ENCODE data around the gene XBP1. TPM values are rescaled to one million over a fixed set of nuclear protein-coding genes. Genes with fewer than 3 reads are reported as not detected.

XBP1 gene
- total and polyA plus RNA-seq, 2 of the 13 experiments (the other 11 are each of a cell fraction or from before 2014, with no cell fraction given) = 416 to 427 TPM

- peaks cover 94% of the 10 kb centered on the region for H3K4me1 ChIP-seq (ENCODE audit: insufficient read depth, low read length)
- FAIRE-seq (peak; percentile 93), ATAC-seq (peak; percentile 45)
- TF ChIP-seq ZNF597 (CRISPR knock-in tag; IDR thresholded peaks at IDR 0.05) (no peak), HBP1 (CRISPR knock-in tag; IDR thresholded peaks at IDR 0.05; ENCODE audit: low read depth) (no peak), ZNF792 (CRISPR knock-in tag; IDR thresholded peaks at IDR 0.05) (no peak), MAF1 (CRISPR knock-in tag; IDR thresholded peaks at IDR 0.05; ENCODE audit: borderline replicate concordance) (no peak), SMYD3 (CRISPR knock-in tag; IDR thresholded peaks at IDR 0.05) (no peak), ZNF780A (CRISPR knock-in tag; IDR thresholded peaks at IDR 0.05) (no peak), ZNF230 (CRISPR knock-in tag; IDR thresholded peaks at IDR 0.05) (no peak), CBFB (CRISPR knock-in tag; IDR thresholded peaks at IDR 0.05) (no peak), NRL (CRISPR knock-in tag; IDR thresholded peaks at IDR 0.05; ENCODE audit: borderline replicate concordance) (no peak), DMAP1 (CRISPR knock-in tag; IDR thresholded peaks at IDR 0.05) (peak; percentile 21; the same call in 1 of the 2 replicates), ZNF484 (CRISPR knock-in tag; IDR thresholded peaks at IDR 0.05; ENCODE audit: borderline replicate concordance, low read depth) (no peak), TBX3 (IDR thresholded peaks at IDR 0.05; ENCODE audit: borderline replicate concordance) (no peak), GABPA (IDR thresholded peaks at IDR 0.05; ENCODE audit: low read depth, low read length) (no peak), GABPA (CRISPR knock-in tag; IDR thresholded peaks at IDR 0.05; ENCODE audit: low read depth) (no peak), HNF4A (CRISPR knock-in tag; IDR thresholded peaks at IDR 0.05) (peak; percentile 88), STAT5B (CRISPR knock-in tag; IDR thresholded peaks at IDR 0.05) (no peak), HDAC2 (CRISPR knock-in tag; IDR thresholded peaks at IDR 0.05) (peak; percentile 62), CHCHD3 (CRISPR knock-in tag; IDR thresholded peaks at IDR 0.05) (no peak), HNRNPUL1 (IDR thresholded peaks at IDR 0.05; ENCODE audit: low read depth, low read length) (no peak)
- TF ChIP-seq, protein P1, sequence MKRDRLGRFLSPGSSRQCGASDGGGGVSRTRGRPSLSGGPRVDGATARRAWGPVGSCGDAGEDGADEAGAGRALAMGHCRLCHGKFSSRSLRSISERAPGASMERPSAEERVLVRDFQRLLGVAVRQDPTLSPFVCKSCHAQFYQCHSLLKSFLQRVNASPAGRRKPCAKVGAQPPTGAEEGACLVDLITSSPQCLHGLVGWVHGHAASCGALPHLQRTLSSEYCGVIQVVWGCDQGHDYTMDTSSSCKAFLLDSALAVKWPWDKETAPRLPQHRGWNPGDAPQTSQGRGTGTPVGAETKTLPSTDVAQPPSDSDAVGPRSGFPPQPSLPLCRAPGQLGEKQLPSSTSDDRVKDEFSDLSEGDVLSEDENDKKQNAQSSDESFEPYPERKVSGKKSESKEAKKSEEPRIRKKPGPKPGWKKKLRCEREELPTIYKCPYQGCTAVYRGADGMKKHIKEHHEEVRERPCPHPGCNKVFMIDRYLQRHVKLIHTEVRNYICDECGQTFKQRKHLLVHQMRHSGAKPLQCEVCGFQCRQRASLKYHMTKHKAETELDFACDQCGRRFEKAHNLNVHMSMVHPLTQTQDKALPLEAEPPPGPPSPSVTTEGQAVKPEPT (CRISPR knock-in tag; IDR thresholded peaks at IDR 0.05; ENCODE audit: low read depth) = no peak
- TF ChIP-seq, protein P2, sequence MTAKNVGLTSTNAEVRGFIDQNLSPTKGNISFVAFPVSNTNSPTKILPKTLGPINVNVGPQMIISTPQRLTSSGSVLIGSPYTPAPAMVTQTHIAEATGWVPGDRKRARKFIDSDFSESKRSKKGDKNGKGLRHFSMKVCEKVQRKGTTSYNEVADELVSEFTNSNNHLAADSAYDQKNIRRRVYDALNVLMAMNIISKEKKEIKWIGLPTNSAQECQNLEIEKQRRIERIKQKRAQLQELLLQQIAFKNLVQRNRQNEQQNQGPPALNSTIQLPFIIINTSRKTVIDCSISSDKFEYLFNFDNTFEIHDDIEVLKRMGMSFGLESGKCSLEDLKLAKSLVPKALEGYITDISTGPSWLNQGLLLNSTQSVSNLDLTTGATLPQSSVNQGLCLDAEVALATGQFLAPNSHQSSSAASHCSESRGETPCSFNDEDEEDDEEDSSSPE (CRISPR knock-in tag; IDR thresholded peaks at IDR 0.05) = peak; percentile 19; the same call in 1 of the 2 replicates
Measured at GRCh38 chr22:28810821-28811491, 10.6 kb upstream of the XBP1 start.

More at GRCh38 chr22:28810821-28811491, 10.6 kb upstream of the XBP1 start:
- no peaks in the 10 kb centered on the region for H3K9me3 ChIP-seq (ENCODE audit: low read length)
- BruUV-seq (replicated peaks) = no TSS peak
- CTCF ChIA-PET (ENCODE audit: low intra/inter-chr PET ratio, low total read pairs) = no interaction called here
- in situ Hi-C loops (cut with HindIII; ENCODE audit: extremely low pct_ligation_motif_present, low pct_unique_long_range_greater_than_20kb) = no loop called here
- peak overlapping the region; percentile 98 for H3K27ac ChIP-seq (ENCODE audit: extremely low read length, insufficient read depth, low read length)
- 3% methylated on average over 13 of the region's 13 CpGs for WGBS (ENCODE audit: low lambda C conversion rate)
- peaks cover 5% of the 10 kb centered on the region for H3K79me2 ChIP-seq (ENCODE audit: insufficient read depth, low read length)
- DNase-seq (ENCODE audit: low spot score) = peak; percentile 96
- peak overlapping the region; percentile 38 to 51 (median 41); a peak in 4 of 6 replicates for H3K4me3 ChIP-seq (replicated peaks in 1 of 3; ENCODE audit: insufficient read depth in 1 of 3, low read depth in 2 of 3, low read length in 3 of 3)
- intact Hi-C loops (cut with micrococcal nuclease; ENCODE audit: unreplicated experiment) = loop anchor here (1.0 kb wide), 1 partner anchor 9 kb away; no protein-coding TSS in a partner anchor
- no peaks in the 10 kb centered on the region for H3K27me3 ChIP-seq (ENCODE audit: control insufficient read depth in 1 of 2, insufficient read depth in 2 of 2, low read length in 2 of 2)
- H2AFZ ChIP-seq (ENCODE audit: low read length) = no peak overlapping the region
- no peaks in the 10 kb centered on the region for H4K20me1 ChIP-seq (ENCODE audit: insufficient read depth, low read length)
- peak overlapping the region; percentile 77 for H3K9ac ChIP-seq (ENCODE audit: insufficient read depth, low read depth, low read length)
- no peaks in the 10 kb centered on the region for H3K36me3 ChIP-seq (replicated peaks in 1 of 2; ENCODE audit: control insufficient read depth in 1 of 2, insufficient read depth in 2 of 2, low read length in 2 of 2)
- POLR2A ChIA-PET = interaction anchor here (0.7 to 18.2 kb wide), 9 partner anchors 8 to 194 kb away, joined by 3 to 945 read pairs (median 11); partner anchors contain the start of genes CCDC117 and XBP1
- peak overlapping the region; percentile 78 for H3K4me2 ChIP-seq (ENCODE audit: low read depth, low read length)

Data from HepG2 (cell line).